GM12878 (cell line): ENCODE data around the gene ZFR. TPM values are rescaled to one million over a fixed set of nuclear protein-coding genes. Genes with fewer than 3 reads are reported as not detected.

Source experiments
- ATAC-seq: fragments of 200-7000 bp; cut with Tn5 transposase; 3 replicates; pipeline ENCODE4 v1.9.1; 2020; ENCODE audit warnings: mild to moderate bottlenecking, moderate library complexity
- BruUV-seq: library from RNA; stranded (reverse); fragments of 400-500 nt; replicated peaks from 2 replicates; lab custom pipeline; 2021; lab: Mats Ljungman, UMichigan
- CTCF ChIA-PET: fragments of 300-600 bp; sonication (Branson Sonifier 250); formaldehyde crosslinking; extraction: SDS; loops from one replicate; lab custom pipeline; 2021; ENCODE audit warnings: inconsistent platforms; lab: Yijun Ruan, JAX
- POLR2A ChIA-PET: fragments of 350-600 bp; formaldehyde crosslinking; extraction: SDS; loops from one replicate; lab custom pipeline; 2021; ENCODE audit warnings: inconsistent platforms; lab: Charles Lee
- RAD21 ChIA-PET: fragments of 300-600 bp; sonication (Branson Sonifier 250); formaldehyde crosslinking; loops from one replicate; lab custom pipeline; 2023; ENCODE audit warnings: antibody characterized with exemption; ENCODE audit not compliant: unreplicated experiment; lab: Charles Lee
- SMC1A ChIA-PET: fragments of 300-600 bp; sonication (Branson Sonifier 250); formaldehyde crosslinking; loops from one replicate; lab custom pipeline; 2023; ENCODE audit not compliant: unreplicated experiment, uncharacterized antibody; lab: Charles Lee
- DNase-seq: peaks from one replicate; pipeline ENCODE4 v3.0.0-alpha.2; 2011; ENCODE audit warnings: low read depth, low spot score
- FAIRE-seq: peaks from 3 replicates; lab custom pipeline; 2011; peaks lifted over from hg19 to GRCh38; lab: Jason Lieb, UNC
- H2AFZ ChIP-seq: 2 replicates; pipeline ENCODE4 v1.6.0; 2011; ENCODE audit warnings: low read depth, low read length, control low read depth; ENCODE audit not compliant: control insufficient read depth
- H3K27ac ChIP-seq: 2 replicates; pipeline ENCODE4 v1.5.1; 2011; ENCODE audit warnings: control low read depth; ENCODE audit not compliant: control insufficient read depth, insufficient read depth
- H3K27me3 ChIP-seq, 2 experiments: replicated peaks in 1 of 2; 2 replicates each; pipeline versions ENCODE4 v1.6.0 to v1.6.1; 2011; ENCODE audit warnings: low read length in 1 of 2; ENCODE audit not compliant: control insufficient read depth in 2 of 2, insufficient read depth in 2 of 2
- H3K36me3 ChIP-seq, 2 experiments: 2 replicates each; pipeline ENCODE4 v1.5.1; 2011; ENCODE audit warnings: low read length in 1 of 2; ENCODE audit not compliant: control insufficient read depth in 2 of 2, insufficient read depth in 2 of 2
- H3K4me1 ChIP-seq: 2 replicates; pipeline ENCODE4 v1.6.1; 2011; ENCODE audit warnings: mild to moderate bottlenecking, low read length, moderate library complexity, mixed read lengths; ENCODE audit not compliant: control insufficient read depth, insufficient read depth
- H3K4me2 ChIP-seq: 2 replicates; pipeline ENCODE4 v1.6.0; 2011; ENCODE audit warnings: control low read depth; ENCODE audit not compliant: control insufficient read depth, insufficient read depth
- H3K4me3 ChIP-seq: fragments of 200-600 bp; sonication (generic); 2 replicates; pipeline ENCODE4 v1.5.1; 2016
- H3K79me2 ChIP-seq: 2 replicates; pipeline ENCODE4 v1.6.0; 2011; ENCODE audit warnings: low read length; ENCODE audit not compliant: control insufficient read depth, insufficient read depth
- H3K9ac ChIP-seq: 2 replicates; pipeline ENCODE4 v1.8.0; 2011; ENCODE audit warnings: low read length, control low read depth, mixed read lengths; ENCODE audit not compliant: control insufficient read depth, insufficient read depth
- H3K9me3 ChIP-seq: replicated peaks from 3 replicates; pipeline ENCODE4 v1.5.1; 2011; ENCODE audit warnings: mild to moderate bottlenecking, low read length; ENCODE audit not compliant: control insufficient read depth, insufficient read depth
- H4K20me1 ChIP-seq: 2 replicates; pipeline ENCODE4 v1.6.0; 2011; ENCODE audit not compliant: control insufficient read depth, insufficient read depth
- MLLT1 ChIP-seq: fragments of 450-650 bp; IDR thresholded peaks from 2 replicates; pipeline ENCODE4 v1.6.1; 2016; ENCODE audit warnings: mild to moderate bottlenecking
- SMC3 ChIP-seq: IDR thresholded peaks from 2 replicates; pipeline ENCODE4 v1.6.1; 2011; ENCODE audit warnings: low read length, improper control_type of control experiment, borderline replicate concordance
- TBL1XR1 ChIP-seq: IDR thresholded peaks from 2 replicates; pipeline ENCODE4 v1.6.1; 2012; ENCODE audit warnings: low read depth, low read length, improper control_type of control experiment
- ZNF274 ChIP-seq: IDR thresholded peaks from one replicate; pipeline ENCODE4 v1.8.0; 2011; ENCODE audit not compliant: insufficient read length, insufficient read depth
- WGBS: methylation state at CpG from one replicate; pipeline ENCODE4 v1.1.6; 2016; ENCODE audit warnings: low lambda C conversion rate; ENCODE audit not compliant: insufficient replicate concordance, insufficient coverage; ENCODE audit errors: missing lambda C conversion rate; 5-methylcytosine and 5-hydroxymethylcytosine counted together
- in situ Hi-C: fragments of 300-500 bp; cut with MboI; formaldehyde crosslinking; loops from 9 replicates; pipeline ENCODE4 v1.14.3; 2018; ENCODE audit warnings: mixed read lengths
- intact Hi-C: fragments of 100-400 bp; cut with micrococcal nuclease; formaldehyde crosslinking; loops from one replicate; pipeline ENCODE4 v1.14.2; 2022; ENCODE audit not compliant: unreplicated experiment
- polyA plus RNA-seq, 11 experiments: library from polyadenylated mRNA; depleted of rRNA in 4 of 11; unstranded in 6 of 11; stranded (reverse) in 5 of 11; fragments of >200 nt; fragmentation: Nextera tagmentation in 4 of 11; fragmentation: Illumina TruSeq in 1 of 11; extraction: Ambion mirVana in 4 of 11; extraction: Trizol in 1 of 11; gene quantifications; 1 replicate in 1 of 11; 2 replicates in 10 of 11; pipeline versions ENCODE4 v1.2.1 to v1.2.3, GENCODE V29; 2011 to 2016; ENCODE audit warnings: inconsistent platforms in 2 of 11, missing spikeins in 2 of 11, low read depth in 1 of 11
- total RNA-seq, 4 experiments: library from RNA; depleted of rRNA in 3 of 4; stranded (reverse); fragments of >200 nt in 3 of 4; fragmentation: Illumina TruSeq in 1 of 4; extraction: Trizol in 1 of 4; gene quantifications; 2 replicates each; pipeline versions ENCODE4 v1.2.1 to v1.2.3, GENCODE V29; 2013 to 2021

ZFR gene
- total and polyA plus RNA-seq, 10 of the 15 experiments (the other 5 are each of a cell fraction or from before 2014, with no cell fraction given): 33.7 to 90.6 (median 72.9) TPM

GRCh38 chr5:32308946-32309345 lies 135.6 kb downstream of the ZFR start (continued):
- no peak for TF ChIP-seq MLLT1

GRCh38 chr5:32307769-32308194 lies 136.8 kb downstream of the ZFR start:
- no peak overlapping the region for H3K9ac ChIP-seq
- DNase-seq (no peak), FAIRE-seq (no peak), ATAC-seq (no peak)
- H3K27me3 ChIP-seq: no peaks in the 10 kb centered on the region
- RAD21 ChIA-PET: interaction anchor here (1.6 to 2.2 kb wide), 2 partner anchors 22 to 76 kb away, joined by 4 to 7 read pairs; no protein-coding TSS in a partner anchor
- H3K36me3 ChIP-seq: no peaks in the 10 kb centered on the region; a peak in 1 of 4 replicates
- H3K4me3 ChIP-seq: no peak overlapping the region
- in situ Hi-C loops: no loop called here
- H2AFZ ChIP-seq: no peak overlapping the region
- SMC1A ChIA-PET: interaction anchor here (0.5 to 2.5 kb wide), 6 partner anchors 12 to 75 kb away, joined by 3 to 8 read pairs (median 4); no protein-coding TSS in a partner anchor
- H3K4me2 ChIP-seq: no peak overlapping the region
- peaks cover 13% of the 10 kb centered on the region for H3K4me1 ChIP-seq
- WGBS: 90% methylated on average over 4 of the region's 4 CpGs
- no peak overlapping the region for H3K27ac ChIP-seq
- BruUV-seq: no TSS peak
- TF ChIP-seq TBL1XR1: no peak
- TF ChIP-seq ZNF274: no peak
- no peak for TF ChIP-seq SMC3
- peaks cover 49% of the 10 kb centered on the region for H3K79me2 ChIP-seq
- POLR2A ChIA-PET: interaction anchor here (1.1 to 3.2 kb wide), 3 partner anchors 10 to 28 kb away, joined by 3 to 16 read pairs (median 8); no protein-coding TSS in a partner anchor
- H3K9me3 ChIP-seq: no peaks in the 10 kb centered on the region
- intact Hi-C loops: no loop called here
- no peaks in the 10 kb centered on the region for H4K20me1 ChIP-seq
- CTCF ChIA-PET: interaction anchor here (0.5 to 1.8 kb wide), 6 partner anchors 10 to 270 kb away, joined by 3 to 7 read pairs (median 4); no protein-coding TSS in a partner anchor
